Right cardiac atrium (tissue), 5 donors: ENCODE data around the gene ANKRD34B. TPM values are rescaled to one million over a fixed set of nuclear protein-coding genes. Genes with fewer than 3 reads are reported as not detected.

Source experiments
- ATAC-seq, 2 donors: fragments of 200-7000 bp; cut with Tn5 transposase; one replicate each; pipeline versions ENCODE4 v1.8.0 to v1.9.1; 2020; ENCODE audit warnings: moderate library complexity in 2 of 2, mild to moderate bottlenecking in 1 of 2
- DNase-seq, 3 donors: peaks; one replicate each; pipeline ENCODE4 v3.0.0-alpha.2; 2020
- H3K27ac ChIP-seq: one replicate; pipeline ENCODE4 v1.5.1; 2013; ENCODE audit warnings: mild to moderate bottlenecking, low read length, control low read depth, moderate library complexity
- H3K27me3 ChIP-seq: one replicate; pipeline ENCODE4 v1.6.1; 2013; ENCODE audit not compliant: control insufficient read depth, insufficient read depth
- H3K4me1 ChIP-seq: one replicate; pipeline ENCODE4 v1.6.1; 2013; ENCODE audit warnings: low read length; ENCODE audit not compliant: control insufficient read depth, insufficient read depth
- H3K4me3 ChIP-seq: one replicate; pipeline ENCODE4 v1.5.1; 2013; ENCODE audit warnings: low read length, control low read depth
- H3K9me3 ChIP-seq: one replicate; pipeline ENCODE4 v1.6.1; 2013; ENCODE audit warnings: low read length; ENCODE audit not compliant: control insufficient read depth
- WGBS: extraction: QIAGEN DNeasy Blood & Tissue Kit; methylation state at CpG from one replicate; pipeline ENCODE4 v1.1.7; 2013; 5-methylcytosine and 5-hydroxymethylcytosine counted together
- intact Hi-C, 4 donors: fragments of 100-400 bp; cut with DNase I; formaldehyde crosslinking; loops; one replicate each; pipeline versions ENCODE4 v1.11.0 to v1.14.0; 2022 to 2023
- polyA plus RNA-seq: library from polyadenylated mRNA; stranded (reverse); fragments of 200-250 nt; gene quantifications from one replicate; pipeline ENCODE4 v1.2.3, GENCODE V29; 2013
- total RNA-seq, 4 donors: library from RNA; stranded (reverse); fragmentation: NEBNext Ultra II Directional; extraction: Animal tissue kit (Norgen Biotek cat#: 25700); gene quantifications; one replicate each; pipeline ENCODE4 v1.2.1, GENCODE V29; 2021
- donor health status: healthy with polysubstance abuse.
- donor health status: DM: no; HTN: yes; CAD: no.
- donor health status: DM: no; HTN: no; CAD: no.
- donor health status: DM: no; HTN: yes; CAD: no; lungs with severe emphysema.
- donor health status: DM: yes; HTN: yes; CAD: no.

The ANKRD34B gene
- total and polyA plus RNA-seq, 5 donors = not detected

- WGBS = 90% methylated on average over 6 of the region's 6 CpGs
- intact Hi-C loops = no loop called here
- ATAC-seq (no peak), DNase-seq (no peak)
- H3K4me1 ChIP-seq = no peaks in the 10 kb centered on the region
- no peaks in the 10 kb centered on the region for H3K27me3 ChIP-seq
- no peaks in the 10 kb centered on the region for H3K9me3 ChIP-seq
- no peak overlapping the region for H3K27ac ChIP-seq
- H3K4me3 ChIP-seq = no peak overlapping the region
Observed at GRCh38 chr5:80508844-80509243, 61.2 kb downstream of the ANKRD34B start.

DNA sequence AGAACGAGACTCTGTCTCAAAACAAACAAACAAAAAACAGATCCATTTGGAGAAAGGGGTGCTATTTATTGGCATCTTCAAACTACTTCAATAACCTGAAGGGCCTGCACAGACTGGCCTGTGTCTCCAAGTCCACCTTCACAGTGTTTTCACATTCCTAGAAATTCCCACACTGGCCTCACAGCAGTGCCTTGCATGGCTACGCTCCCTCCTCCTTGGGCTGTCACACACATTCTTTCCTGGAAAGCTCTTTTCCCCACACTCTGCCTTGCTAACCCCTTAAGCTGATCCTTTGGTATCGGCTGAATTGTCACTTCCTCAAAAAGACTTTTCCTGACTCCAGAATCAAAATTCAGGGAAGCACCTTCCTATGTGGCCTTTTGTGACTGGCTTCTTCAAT, 62.4 kb downstream of the ANKRD34B start:
- intact Hi-C loops = no loop called here

More for the DNA sequence above, 62.4 kb downstream of the ANKRD34B start:
- no peak overlapping the region for H3K27ac ChIP-seq
- no peaks in the 10 kb centered on the region for H3K4me1 ChIP-seq
- ATAC-seq (no peak), DNase-seq (no peak)
- WGBS = 94% methylated on average over 3 of the region's 3 CpGs
- no peaks in the 10 kb centered on the region for H3K27me3 ChIP-seq
- no peaks in the 10 kb centered on the region for H3K9me3 ChIP-seq
- no peak overlapping the region for H3K4me3 ChIP-seq

Other genes starting within 250 kb of the ANKRD34B start
- gene ZFYVE16, start 162.2 kb downstream of the ANKRD34B start, total RNA-seq = 10 to 100 TPM; 42.6 to 50.9 (median 46.9) TPM
- 20.1 TPM for gene ZFYVE16, start 162.2 kb downstream of the ANKRD34B start, polyA plus RNA-seq
- 1 to 10 TPM; 2.0 to 3.4 (median 2.3) TPM for gene FAM151B, start 82.2 kb downstream of the ANKRD34B start, total RNA-seq
- 0.59 TPM for gene FAM151B, start 82.2 kb downstream of the ANKRD34B start, polyA plus RNA-seq
- 10 to 100 TPM in 3 of 4 donors, 1 to 10 TPM in 1; 9.9 to 12.4 (median 10.5) TPM for gene MSH3, start 84.4 kb upstream of the ANKRD34B start, total RNA-seq
- gene MSH3, start 84.4 kb upstream of the ANKRD34B start, polyA plus RNA-seq = 4.2 TPM
- gene DHFR, start 84.7 kb upstream of the ANKRD34B start, total RNA-seq = 10 to 100 TPM in 2 of 4 donors, 1 to 10 TPM in 2; 4.3 to 14.9 (median 10.8) TPM
- 8.7 TPM for gene DHFR, start 84.7 kb upstream of the ANKRD34B start, polyA plus RNA-seq